OCI-LY7 (cell line): ENCODE results near the gene TFCP2. TPM values are rescaled to one million over a fixed set of nuclear protein-coding genes. Genes with fewer than 3 reads are reported as not detected.

ENCODE experiments used
- BruUV-seq: library from RNA; stranded (reverse); fragments of 400-500 nt; replicated peaks from 2 replicates; lab custom pipeline; 2021; lab: Mats Ljungman, UMichigan
- CTCF ChIA-PET: fragments of 300-600 bp; sonication (Branson Sonifier 250); formaldehyde crosslinking; loops from one replicate; lab custom pipeline; 2022; ENCODE audit warnings: antibody characterized with exemption; ENCODE audit not compliant: unreplicated experiment; lab: Charles Lee
- POLR2A ChIA-PET: fragments of 300-600 bp; sonication (Branson Sonifier 250); formaldehyde crosslinking; loops from one replicate; lab custom pipeline; 2022; ENCODE audit warnings: antibody characterized with exemption; lab: Charles Lee
- DNase-seq: peaks from one replicate; pipeline ENCODE4 v3.0.0-alpha.2; 2015; ENCODE audit warnings: low spot score
- H2AFZ ChIP-seq: fragments of 200-600 bp; sonication (generic), shearing (Covaris generic); 2 replicates; pipeline ENCODE4 v1.6.1; 2014; ENCODE audit warnings: mild to moderate bottlenecking, antibody characterized with exemption, low read length, moderate library complexity
- H3K27ac ChIP-seq: fragments of 200-600 bp; sonication (generic); 2 replicates; pipeline ENCODE4 v1.5.1; 2014; ENCODE audit warnings: mixed run types, low read depth, mild to moderate bottlenecking, moderate library complexity, low read length, inconsistent platforms; ENCODE audit not compliant: poor library complexity, severe bottlenecking
- H3K36me3 ChIP-seq: fragments of 200-600 bp; sonication (generic); 2 replicates; pipeline ENCODE4 v1.6.1; 2014; ENCODE audit warnings: mild to moderate bottlenecking, antibody characterized with exemption, low read length, moderate library complexity, mixed read lengths; ENCODE audit not compliant: insufficient read depth
- H3K4me1 ChIP-seq: fragments of 200-600 bp; sonication (generic); 2 replicates; pipeline ENCODE4 v1.5.1; 2014; ENCODE audit warnings: mild to moderate bottlenecking, low read length; ENCODE audit not compliant: insufficient read depth, poor library complexity, severe bottlenecking
- H3K4me2 ChIP-seq: fragments of 200-600 bp; sonication (generic); 2 replicates; pipeline ENCODE4 v1.6.1; 2014; ENCODE audit warnings: mild to moderate bottlenecking, low read length
- H3K4me3 ChIP-seq: fragments of 200-600 bp; sonication (generic); 2 replicates; pipeline ENCODE4 v1.5.1; 2014; ENCODE audit warnings: mild to moderate bottlenecking, low read depth, low read length; ENCODE audit not compliant: poor library complexity, severe bottlenecking
- H3K79me2 ChIP-seq: fragments of 200-600 bp; sonication (generic); 2 replicates; pipeline ENCODE4 v1.6.1; 2016; ENCODE audit warnings: low read depth, mild to moderate bottlenecking, low read length, moderate library complexity, mixed read lengths; ENCODE audit not compliant: insufficient read depth
- H3K9me2 ChIP-seq: fragments of 200-600 bp; sonication (generic); 2 replicates; pipeline ENCODE4 v1.6.1; 2016; ENCODE audit warnings: mild to moderate bottlenecking, low read length, mixed read lengths; ENCODE audit not compliant: insufficient read depth
- H3K9me3 ChIP-seq: fragments of 200-600 bp; sonication (generic); 2 replicates; pipeline ENCODE4 v1.6.1; 2014; ENCODE audit warnings: mild to moderate bottlenecking, mixed run types, low read length, mixed read lengths
- H4K20me1 ChIP-seq: fragments of 200-600 bp; sonication (generic); 2 replicates; pipeline ENCODE4 v1.6.1; 2014; ENCODE audit warnings: mild to moderate bottlenecking, antibody characterized with exemption, low read length, moderate library complexity, mixed read lengths; ENCODE audit not compliant: insufficient read depth
- EZH2phosphoT487 ChIP-seq: fragments of 200-600 bp; sonication (generic); IDR thresholded peaks from 2 replicates; pipeline ENCODE4 v1.6.1; 2018; ENCODE audit warnings: low read depth, borderline replicate concordance, mild to moderate bottlenecking, mixed run types, antibody characterized with exemption, low read length, moderate library complexity, mixed read lengths
- intact Hi-C: fragments of 100-400 bp; cut with micrococcal nuclease; formaldehyde crosslinking; loops from one replicate; pipeline ENCODE4 v1.10.0; 2022; ENCODE audit not compliant: unreplicated experiment
- total RNA-seq, 2 experiments: library from RNA; depleted of rRNA in 1 of 2; stranded (reverse); fragments of >200 nt in 1 of 2; shearing (Covaris generic) in 1 of 2; gene quantifications; 2 replicates each; pipeline ENCODE4 v1.2.3, GENCODE V29; 2014 to 2022
- TF ChIP-seq, protein P1 (sequence below): fragments of 200-600 bp; sonication (generic); conservative IDR thresholded peaks from 2 replicates; pipeline ENCODE4 v1.5.1; 2014; ENCODE audit warnings: mild to moderate bottlenecking, antibody characterized with exemption, low read length, moderate library complexity, mixed read lengths

TFCP2 gene
- total RNA-seq, 2 experiments from 2014 or later = 7.2 to 11.5 TPM

DNA sequence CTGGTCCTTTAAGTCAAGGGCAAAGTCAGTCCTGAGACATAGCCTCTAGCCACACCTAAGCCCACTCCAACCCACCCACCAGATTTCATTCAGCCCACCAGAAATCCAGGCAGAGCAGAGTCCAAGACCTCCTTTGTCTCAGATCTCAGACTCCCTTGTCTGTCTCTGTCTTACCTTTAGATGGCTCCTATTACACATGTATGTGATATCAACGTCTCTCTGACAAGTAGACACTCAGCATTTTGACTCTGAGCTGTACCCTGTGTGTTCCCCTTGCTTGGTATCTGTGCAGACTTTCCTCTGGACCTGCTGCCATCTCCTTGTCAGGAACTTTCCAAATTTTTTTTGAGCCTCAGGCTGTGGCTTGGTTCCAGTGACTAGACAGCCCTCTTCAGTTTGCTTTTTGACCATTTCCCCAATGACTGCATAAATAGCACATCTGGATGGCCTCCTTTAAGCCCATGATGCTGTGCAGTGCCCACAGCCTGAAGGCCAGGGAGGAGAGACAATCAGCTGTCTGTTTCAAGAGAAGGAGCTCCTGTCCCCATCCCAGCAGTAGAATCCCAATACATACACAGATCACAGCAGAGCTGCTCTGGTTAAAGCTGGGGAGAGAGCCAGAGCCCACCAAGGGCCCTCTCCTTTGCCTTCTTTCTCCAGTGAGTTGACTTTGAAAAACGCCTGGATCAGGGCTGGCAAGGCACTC is 37.9 kb upstream of the TFCP2 start:
- no peak overlapping the region for H2AFZ ChIP-seq
- intact Hi-C loops = loop anchor here (10.0 kb wide), 1 partner anchor 126 kb away; the partner anchor contains the start of gene CSRNP2
- H3K4me3 ChIP-seq = no peak overlapping the region
- H4K20me1 ChIP-seq = no peaks in the 10 kb centered on the region
- TF ChIP-seq EZH2phosphoT487 = no peak
- TF ChIP-seq, protein P1, sequence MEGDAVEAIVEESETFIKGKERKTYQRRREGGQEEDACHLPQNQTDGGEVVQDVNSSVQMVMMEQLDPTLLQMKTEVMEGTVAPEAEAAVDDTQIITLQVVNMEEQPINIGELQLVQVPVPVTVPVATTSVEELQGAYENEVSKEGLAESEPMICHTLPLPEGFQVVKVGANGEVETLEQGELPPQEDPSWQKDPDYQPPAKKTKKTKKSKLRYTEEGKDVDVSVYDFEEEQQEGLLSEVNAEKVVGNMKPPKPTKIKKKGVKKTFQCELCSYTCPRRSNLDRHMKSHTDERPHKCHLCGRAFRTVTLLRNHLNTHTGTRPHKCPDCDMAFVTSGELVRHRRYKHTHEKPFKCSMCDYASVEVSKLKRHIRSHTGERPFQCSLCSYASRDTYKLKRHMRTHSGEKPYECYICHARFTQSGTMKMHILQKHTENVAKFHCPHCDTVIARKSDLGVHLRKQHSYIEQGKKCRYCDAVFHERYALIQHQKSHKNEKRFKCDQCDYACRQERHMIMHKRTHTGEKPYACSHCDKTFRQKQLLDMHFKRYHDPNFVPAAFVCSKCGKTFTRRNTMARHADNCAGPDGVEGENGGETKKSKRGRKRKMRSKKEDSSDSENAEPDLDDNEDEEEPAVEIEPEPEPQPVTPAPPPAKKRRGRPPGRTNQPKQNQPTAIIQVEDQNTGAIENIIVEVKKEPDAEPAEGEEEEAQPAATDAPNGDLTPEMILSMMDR = no peak
- no peaks in the 10 kb centered on the region for H3K79me2 ChIP-seq
- no peak overlapping the region for H3K27ac ChIP-seq
- BruUV-seq = no TSS peak
- H3K9me3 ChIP-seq = no peaks in the 10 kb centered on the region
- no peaks in the 10 kb centered on the region for H3K4me1 ChIP-seq
- CTCF ChIA-PET = no interaction called here
- POLR2A ChIA-PET = interaction anchor here (0.6 to 1.2 kb wide), 3 partner anchors 18 to 129 kb away, joined by 3 read pairs; no protein-coding TSS in a partner anchor
- H3K36me3 ChIP-seq = no peaks in the 10 kb centered on the region
- H3K9me2 ChIP-seq = no peaks in the 10 kb centered on the region
- no peak for DNase-seq
- no peak overlapping the region for H3K4me2 ChIP-seq

GRCh38 chr12:51209259-51209658 is 36.3 kb upstream of the TFCP2 start:
- H3K36me3 ChIP-seq = no peaks in the 10 kb centered on the region
- DNase-seq = no peak
- no peak overlapping the region for H2AFZ ChIP-seq
- H3K4me3 ChIP-seq = no peak overlapping the region
- H3K9me2 ChIP-seq = no peaks in the 10 kb centered on the region
- H3K9me3 ChIP-seq = no peaks in the 10 kb centered on the region
- CTCF ChIA-PET = no interaction called here
- H4K20me1 ChIP-seq = no peaks in the 10 kb centered on the region
- H3K27ac ChIP-seq = no peak overlapping the region
- no peaks in the 10 kb centered on the region for H3K4me1 ChIP-seq
- no TSS peak for BruUV-seq
- H3K79me2 ChIP-seq = no peaks in the 10 kb centered on the region
- TF ChIP-seq EZH2phosphoT487 = no peak
- TF ChIP-seq, protein P1 = no peak
- POLR2A ChIA-PET = no interaction called here
- no peak overlapping the region for H3K4me2 ChIP-seq
- intact Hi-C loops = no loop called here

GRCh38 chr12:51208016-51208660 is 35.2 kb upstream of the TFCP2 start:
- ChIA-PET CTCF (no interaction called here), POLR2A (no interaction called here)
- no TSS peak for BruUV-seq
- Histone ChIP-seq H3K9me2 (no peaks in the 10 kb centered on the region), H3K9me3 (no peaks in the 10 kb centered on the region), H3K27ac (no peak overlapping the region), H3K36me3 (no peaks in the 10 kb centered on the region), H3K4me3 (no peak overlapping the region), H3K4me1 (no peaks in the 10 kb centered on the region), H4K20me1 (no peaks in the 10 kb centered on the region), H2AFZ (no peak overlapping the region), H3K79me2 (no peaks in the 10 kb centered on the region), H3K4me2 (no peak overlapping the region)
- DNase-seq = no peak
- TF ChIP-seq EZH2phosphoT487 = no peak
- TF ChIP-seq, protein P1 = no peak
- intact Hi-C loops = no loop called here
